Measurements from ENCODE around the gene GPNMB. TPM values are rescaled to one million over a fixed set of nuclear protein-coding genes. Genes with fewer than 3 reads are reported as not detected.

The GPNMB gene
- 264 and 417 TPM in 2 replicates for total RNA-seq

DNA sequence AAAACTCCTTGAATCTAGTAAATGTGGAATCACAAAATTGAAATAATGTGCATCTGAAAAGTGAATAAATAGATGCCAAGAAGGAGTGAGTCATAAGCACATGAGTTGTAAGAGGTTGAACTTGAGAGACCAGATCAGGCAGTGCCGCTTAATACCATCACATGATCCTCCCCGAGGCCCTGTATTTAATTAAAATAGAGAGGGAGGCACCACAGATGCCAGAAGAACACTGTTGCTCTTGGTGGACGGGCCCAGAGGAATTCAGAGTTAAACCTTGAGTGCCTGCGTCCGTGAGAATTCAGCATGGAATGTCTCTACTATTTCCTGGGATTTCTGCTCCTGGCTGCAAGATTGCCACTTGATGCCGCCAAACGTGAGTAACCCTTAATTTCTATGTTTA is at the start of gene GPNMB:
GPNMB (plus strand) TSS at position 221 of the 400 bp plus-strand sequence; CDS start at position 304, 83 bp downstream.

DNA sequence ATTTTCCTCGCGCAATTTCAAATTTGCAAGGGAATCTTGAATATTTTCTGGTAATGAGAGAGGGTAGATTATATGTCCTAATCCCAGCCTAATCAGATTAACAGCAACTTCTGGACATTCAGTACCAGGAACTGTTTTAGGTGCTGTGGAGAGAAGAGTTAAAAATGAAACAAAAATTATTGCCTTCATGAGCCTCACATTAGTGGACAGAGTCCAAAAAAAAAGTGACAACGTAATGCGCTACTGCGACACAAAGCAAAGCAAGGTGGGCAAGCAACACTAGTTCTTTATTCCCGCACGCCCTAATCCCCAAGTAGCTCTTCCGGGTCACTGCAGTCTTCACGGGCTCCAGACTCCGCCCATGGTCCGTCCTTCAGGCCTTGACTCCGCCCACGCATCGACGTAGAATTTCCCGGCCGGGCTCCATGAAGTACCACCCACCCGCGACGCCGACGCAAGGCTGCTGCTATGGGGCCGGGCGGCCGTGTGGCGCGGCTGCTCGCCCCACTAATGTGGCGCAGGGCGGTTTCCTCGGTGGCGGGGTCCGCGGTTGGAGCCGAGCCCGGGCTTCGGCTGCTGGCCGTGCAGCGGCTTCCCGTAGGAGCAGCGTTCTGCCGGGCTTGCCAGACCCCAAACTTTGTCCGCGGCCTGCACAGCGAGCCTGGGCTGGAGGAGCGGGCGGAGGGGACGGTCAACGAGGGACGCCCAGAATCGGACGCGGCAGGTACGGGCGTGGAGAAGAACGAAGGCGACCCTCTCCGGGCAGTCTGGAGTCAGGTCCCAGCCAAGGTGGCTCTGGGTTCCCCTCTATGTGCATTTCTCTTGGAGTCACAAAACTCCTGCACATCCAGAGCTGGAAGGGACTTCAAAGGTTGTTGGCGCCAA is 52.6 kb downstream of the GPNMB start, which contains the start of gene MALSU1:
MALSU1 (plus strand) TSS at position 455 of the 885 bp plus-strand sequence; CDS start at position 469, 14 bp downstream.

Other genes starting within 250 kb of the GPNMB start
- gene HYCC1, start 232.6 kb upstream of the GPNMB start, total RNA-seq: 118 and 123 TPM in 2 replicates
- 21.6 and 31.5 TPM in 2 replicates for gene KLHL7, start 141.0 kb upstream of the GPNMB start, total RNA-seq
- 21.1 and 23.9 TPM in 2 replicates for gene NUP42, start 64.7 kb upstream of the GPNMB start, total RNA-seq
- gene MALSU1, start 52.6 kb downstream of the GPNMB start, total RNA-seq: 61.6 and 66.0 TPM in 2 replicates
- 21.9 and 52.6 TPM in 2 replicates for gene IGF2BP3, start 223.7 kb downstream of the GPNMB start, total RNA-seq